SK-N-MC (cell line): ENCODE data around the gene ALX3.

Source experiments
- EZH2 ChIP-seq: fragments of 200-600 bp; sonication (generic); IDR thresholded peaks from one replicate; pipeline ENCODE4 v1.6.1; 2017; ENCODE audit warnings: antibody characterized with exemption
- POLR2AphosphoS5 ChIP-seq: IDR thresholded peaks from 2 replicates; pipeline ENCODE4 v1.6.1; 2012; ENCODE audit warnings: mild to moderate bottlenecking, low read depth, low read length, borderline replicate concordance

GRCh38 chr1:110083866-110084226, 13.4 kb upstream of the ALX3 start:
- no peak for TF ChIP-seq POLR2AphosphoS5
- TF ChIP-seq EZH2, result no peak
